Measurements from ENCODE around the gene MAP4K4. TPM values are rescaled to one million over a fixed set of nuclear protein-coding genes. Genes with fewer than 3 reads are reported as not detected.

Gene MAP4K4
- total and polyA plus RNA-seq, 2 of the 13 experiments (the other 11 are each of a cell fraction or from before 2014, with no cell fraction given) = 105 to 264 TPM

DNA sequence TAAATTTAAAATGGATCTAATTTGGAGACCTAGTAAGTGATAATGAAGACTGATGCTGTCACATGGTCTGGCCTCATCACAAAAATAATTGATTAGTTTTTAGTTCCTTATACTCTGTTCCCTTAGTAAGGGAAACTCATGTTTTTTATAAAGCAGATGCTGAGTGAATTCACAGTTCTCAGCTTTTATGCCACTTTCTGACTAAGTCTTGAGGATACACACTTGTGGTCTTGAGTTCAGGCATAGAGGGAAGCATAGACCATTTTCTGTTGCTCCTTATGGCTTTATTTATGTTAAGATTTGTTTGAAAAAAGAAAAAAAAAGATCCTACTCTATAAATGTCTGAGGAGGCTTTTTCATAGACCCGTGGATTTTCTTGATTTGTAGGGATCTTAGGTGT lies 91.1 kb downstream of the MAP4K4 start:
- ChIA-PET POLR2A (no interaction called here), CTCF (ENCODE audit: low intra/inter-chr PET ratio, low total read pairs) (no interaction called here)
- H3K36me3 ChIP-seq (replicated peaks in 1 of 2; ENCODE audit: control insufficient read depth in 1 of 2, insufficient read depth in 2 of 2, low read length in 2 of 2) = peaks cover 16 to 36% of the 10 kb centered on the region in 2 experiments
- peak overlapping the region; percentile 32 for H3K4me2 ChIP-seq (ENCODE audit: low read depth, low read length)
- no peak for DNase-seq (ENCODE audit: low spot score)
- no peak overlapping the region; a peak in 1 of 6 replicates for H3K4me3 ChIP-seq (replicated peaks in 1 of 3; ENCODE audit: insufficient read depth in 1 of 3, low read depth in 2 of 3, low read length in 3 of 3)
- no peaks in the 10 kb centered on the region for H3K27me3 ChIP-seq (ENCODE audit: control insufficient read depth in 1 of 2, insufficient read depth in 2 of 2, low read length in 2 of 2)
- no peak for FAIRE-seq
- BruUV-seq (replicated peaks) = no TSS peak
- peaks cover 62% of the 10 kb centered on the region for H3K4me1 ChIP-seq (ENCODE audit: insufficient read depth, low read length)
- peaks cover 66% of the 10 kb centered on the region for H4K20me1 ChIP-seq (ENCODE audit: insufficient read depth, low read length)
- H3K9ac ChIP-seq (ENCODE audit: insufficient read depth, low read depth, low read length) = peak overlapping the region; percentile 25; the same call in 1 of the 2 replicates
- H3K79me2 ChIP-seq (ENCODE audit: insufficient read depth, low read length) = peaks cover 97% of the 10 kb centered on the region
- 66% methylated on average over 1 of the region's 1 CpG for WGBS (ENCODE audit: low lambda C conversion rate)
- peak overlapping the region; percentile 41 for H3K27ac ChIP-seq (ENCODE audit: extremely low read length, insufficient read depth, low read length)
- H2AFZ ChIP-seq (ENCODE audit: low read length) = no peak overlapping the region
- intact Hi-C loops (cut with micrococcal nuclease; ENCODE audit: unreplicated experiment) = no loop called here
- ATAC-seq = no peak
- peak; percentile 34; the same call in 1 of the 2 replicates for TF ChIP-seq FOXJ3 (CRISPR knock-in tag; IDR thresholded peaks at IDR 0.05; ENCODE audit: borderline replicate concordance)
- no peak for TF ChIP-seq RARA (CRISPR knock-in tag; IDR thresholded peaks at IDR 0.05)
- in situ Hi-C loops (cut with HindIII; ENCODE audit: extremely low pct_ligation_motif_present, low pct_unique_long_range_greater_than_20kb) = no loop called here
- no peaks in the 10 kb centered on the region for H3K9me3 ChIP-seq (ENCODE audit: low read length)

DNA sequence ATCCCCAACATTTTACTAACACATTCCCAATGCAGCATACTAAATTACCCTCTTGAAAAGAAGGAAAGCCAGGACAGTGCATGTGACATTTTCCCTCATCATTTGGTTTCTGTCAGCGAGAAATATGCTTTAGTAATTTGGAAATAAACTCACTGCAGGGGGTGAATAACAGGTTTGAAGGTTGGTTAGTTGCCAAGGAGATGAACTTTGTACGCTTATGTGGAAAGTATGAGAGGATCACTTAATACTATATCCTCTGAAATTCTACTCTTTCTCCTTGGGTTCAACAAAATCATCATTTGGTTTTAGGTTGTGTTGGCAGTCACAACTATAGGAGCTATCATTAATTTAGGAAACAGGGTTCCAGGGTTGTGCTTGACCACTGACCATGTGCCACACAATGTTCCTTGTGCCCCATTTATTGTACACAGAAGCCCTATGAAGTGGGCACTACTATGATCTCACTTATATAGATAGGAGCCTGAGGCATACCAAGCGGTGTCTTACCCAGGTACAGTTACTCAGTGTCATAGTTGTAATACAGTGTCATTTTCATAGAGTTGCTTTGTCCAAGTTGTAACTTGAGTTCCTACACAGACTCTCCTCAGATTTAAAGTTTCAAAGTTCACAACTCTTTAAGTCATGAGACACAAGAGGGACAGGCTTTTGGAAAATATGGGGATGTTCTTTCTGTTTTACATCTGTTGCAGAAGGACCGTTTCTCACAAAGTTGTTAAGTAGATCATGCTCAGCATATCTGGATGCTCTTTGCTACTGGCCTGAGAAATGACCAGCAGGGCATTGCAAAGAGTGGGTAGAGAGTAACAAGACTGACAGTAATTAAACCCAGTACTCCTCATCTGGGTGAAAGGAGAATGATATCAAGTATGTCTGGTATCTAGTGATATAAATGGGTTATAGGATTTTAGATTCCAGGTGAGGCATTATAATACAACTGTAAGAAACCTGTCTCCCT lies 91.8 kb downstream of the MAP4K4 start:
- Histone ChIP-seq H3K4me1 (ENCODE audit: insufficient read depth, low read length) (peaks cover 61% of the 10 kb centered on the region), H3K79me2 (ENCODE audit: insufficient read depth, low read length) (peaks cover 97% of the 10 kb centered on the region), H3K36me3 (replicated peaks in 1 of 2; ENCODE audit: control insufficient read depth in 1 of 2, insufficient read depth in 2 of 2, low read length in 2 of 2) (peaks cover 12 to 34% of the 10 kb centered on the region in 2 experiments), H3K9me3 (ENCODE audit: low read length) (no peaks in the 10 kb centered on the region), H3K4me3 (replicated peaks in 1 of 3; ENCODE audit: insufficient read depth in 1 of 3, low read depth in 2 of 3, low read length in 3 of 3) (no peak overlapping the region; a peak in 1 of 6 replicates), H3K9ac (ENCODE audit: insufficient read depth, low read depth, low read length) (peak overlapping the region; percentile 25; the same call in 1 of the 2 replicates), H3K27ac (ENCODE audit: extremely low read length, insufficient read depth, low read length) (peak overlapping the region; percentile 41), H4K20me1 (ENCODE audit: insufficient read depth, low read length) (peaks cover 66% of the 10 kb centered on the region), H3K27me3 (ENCODE audit: control insufficient read depth in 1 of 2, insufficient read depth in 2 of 2, low read length in 2 of 2) (no peaks in the 10 kb centered on the region), H2AFZ (ENCODE audit: low read length) (no peak overlapping the region), H3K4me2 (ENCODE audit: low read depth, low read length) (peak overlapping the region; percentile 32)
- in situ Hi-C loops (cut with HindIII; ENCODE audit: extremely low pct_ligation_motif_present, low pct_unique_long_range_greater_than_20kb) (no loop called here), intact Hi-C loops (cut with micrococcal nuclease; ENCODE audit: unreplicated experiment) (no loop called here)
- ATAC-seq = peak; percentile 63
- DNase-seq (ENCODE audit: low spot score) = peak; percentile 78
- ChIA-PET POLR2A (no interaction called here), CTCF (ENCODE audit: low intra/inter-chr PET ratio, low total read pairs) (no interaction called here)
- peak; percentile 12 for FAIRE-seq
- WGBS (ENCODE audit: low lambda C conversion rate) = 86% methylated on average over 4 of the region's 4 CpGs
- no TSS peak for BruUV-seq (replicated peaks)
- TF ChIP-seq, protein P1, sequence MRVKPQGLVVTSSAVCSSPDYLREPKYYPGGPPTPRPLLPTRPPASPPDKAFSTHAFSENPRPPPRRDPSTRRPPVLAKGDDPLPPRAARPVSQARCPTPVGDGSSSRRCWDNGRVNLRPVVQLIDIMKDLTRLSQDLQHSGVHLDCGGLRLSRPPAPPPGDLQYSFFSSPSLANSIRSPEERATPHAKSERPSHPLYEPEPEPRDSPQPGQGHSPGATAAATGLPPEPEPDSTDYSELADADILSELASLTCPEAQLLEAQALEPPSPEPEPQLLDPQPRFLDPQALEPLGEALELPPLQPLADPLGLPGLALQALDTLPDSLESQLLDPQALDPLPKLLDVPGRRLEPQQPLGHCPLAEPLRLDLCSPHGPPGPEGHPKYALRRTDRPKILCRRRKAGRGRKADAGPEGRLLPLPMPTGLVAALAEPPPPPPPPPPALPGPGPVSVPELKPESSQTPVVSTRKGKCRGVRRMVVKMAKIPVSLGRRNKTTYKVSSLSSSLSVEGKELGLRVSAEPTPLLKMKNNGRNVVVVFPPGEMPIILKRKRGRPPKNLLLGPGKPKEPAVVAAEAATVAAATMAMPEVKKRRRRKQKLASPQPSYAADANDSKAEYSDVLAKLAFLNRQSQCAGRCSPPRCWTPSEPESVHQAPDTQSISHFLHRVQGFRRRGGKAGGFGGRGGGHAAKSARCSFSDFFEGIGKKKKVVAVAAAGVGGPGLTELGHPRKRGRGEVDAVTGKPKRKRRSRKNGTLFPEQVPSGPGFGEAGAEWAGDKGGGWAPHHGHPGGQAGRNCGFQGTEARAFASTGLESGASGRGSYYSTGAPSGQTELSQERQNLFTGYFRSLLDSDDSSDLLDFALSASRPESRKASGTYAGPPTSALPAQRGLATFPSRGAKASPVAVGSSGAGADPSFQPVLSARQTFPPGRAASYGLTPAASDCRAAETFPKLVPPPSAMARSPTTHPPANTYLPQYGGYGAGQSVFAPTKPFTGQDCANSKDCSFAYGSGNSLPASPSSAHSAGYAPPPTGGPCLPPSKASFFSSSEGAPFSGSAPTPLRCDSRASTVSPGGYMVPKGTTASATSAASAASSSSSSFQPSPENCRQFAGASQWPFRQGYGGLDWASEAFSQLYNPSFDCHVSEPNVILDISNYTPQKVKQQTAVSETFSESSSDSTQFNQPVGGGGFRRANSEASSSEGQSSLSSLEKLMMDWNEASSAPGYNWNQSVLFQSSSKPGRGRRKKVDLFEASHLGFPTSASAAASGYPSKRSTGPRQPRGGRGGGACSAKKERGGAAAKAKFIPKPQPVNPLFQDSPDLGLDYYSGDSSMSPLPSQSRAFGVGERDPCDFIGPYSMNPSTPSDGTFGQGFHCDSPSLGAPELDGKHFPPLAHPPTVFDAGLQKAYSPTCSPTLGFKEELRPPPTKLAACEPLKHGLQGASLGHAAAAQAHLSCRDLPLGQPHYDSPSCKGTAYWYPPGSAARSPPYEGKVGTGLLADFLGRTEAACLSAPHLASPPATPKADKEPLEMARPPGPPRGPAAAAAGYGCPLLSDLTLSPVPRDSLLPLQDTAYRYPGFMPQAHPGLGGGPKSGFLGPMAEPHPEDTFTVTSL (CRISPR knock-in tag; IDR thresholded peaks at IDR 0.05; ENCODE audit: borderline replicate concordance) = peak; percentile 56; the same call in 1 of the 2 replicates
- TF ChIP-seq ARNT2 (CRISPR knock-in tag; IDR thresholded peaks at IDR 0.05; ENCODE audit: low read depth) (0 out of 2 replicates have a peak, but pooled peaks have one; percentile 22), RAD51 (IDR thresholded peaks at IDR 0.05; ENCODE audit: borderline replicate concordance) (no peak)
- TF ChIP-seq, protein P2, sequence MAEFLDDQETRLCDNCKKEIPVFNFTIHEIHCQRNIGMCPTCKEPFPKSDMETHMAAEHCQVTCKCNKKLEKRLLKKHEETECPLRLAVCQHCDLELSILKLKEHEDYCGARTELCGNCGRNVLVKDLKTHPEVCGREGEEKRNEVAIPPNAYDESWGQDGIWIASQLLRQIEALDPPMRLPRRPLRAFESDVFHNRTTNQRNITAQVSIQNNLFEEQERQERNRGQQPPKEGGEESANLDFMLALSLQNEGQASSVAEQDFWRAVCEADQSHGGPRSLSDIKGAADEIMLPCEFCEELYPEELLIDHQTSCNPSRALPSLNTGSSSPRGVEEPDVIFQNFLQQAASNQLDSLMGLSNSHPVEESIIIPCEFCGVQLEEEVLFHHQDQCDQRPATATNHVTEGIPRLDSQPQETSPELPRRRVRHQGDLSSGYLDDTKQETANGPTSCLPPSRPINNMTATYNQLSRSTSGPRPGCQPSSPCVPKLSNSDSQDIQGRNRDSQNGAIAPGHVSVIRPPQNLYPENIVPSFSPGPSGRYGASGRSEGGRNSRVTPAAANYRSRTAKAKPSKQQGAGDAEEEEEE (CRISPR knock-in tag; IDR thresholded peaks at IDR 0.05; ENCODE audit: borderline replicate concordance) = no peak
